HG03439 (cell line): ENCODE measurements around the gene VPS33A.
"Not testable (repeated sequence)": the region's sequence is repeated elsewhere in the genome, so short reads cannot be mapped to it uniquely, and the experiment has no call there.

ENCODE experiments used
- ATAC-seq: cut with Tn5 transposase; IDR thresholded peaks from one replicate; pipeline ENCODE4 v1.9.1; 2021; ENCODE audit warnings: mild to moderate bottlenecking, moderate library complexity; ENCODE audit not compliant: unreplicated experiment

VPS33A gene

GRCh38 chr12:122258462-122258861 lies 7.8 kb downstream of the VPS33A start:
- ATAC-seq: not testable (repeated sequence)

- ATAC-seq: no peak
Measured at GRCh38 chr12:122250536-122250935, 15.8 kb downstream of the VPS33A start.

- ATAC-seq: no peak
Measured at GRCh38 chr12:122250047-122250446, 16.2 kb downstream of the VPS33A start.

GRCh38 chr12:122245553-122245952 lies 20.7 kb downstream of the VPS33A start:
- no peak for ATAC-seq

- ATAC-seq: no peak
Measured at GRCh38 chr12:122244565-122245371, 21.5 kb downstream of the VPS33A start.

GRCh38 chr12:122243965-122244364 lies 22.3 kb downstream of the VPS33A start:
- no peak for ATAC-seq

- ATAC-seq: no peak
Measured at GRCh38 chr12:122238861-122239260, 27.4 kb downstream of the VPS33A start.

- ATAC-seq: no peak
Measured at GRCh38 chr12:122235741-122236140, 30.6 kb downstream of the VPS33A start.

GRCh38 chr12:122232691-122233090 lies 33.6 kb downstream of the VPS33A start:
- no peak for ATAC-seq

- no peak for ATAC-seq
Measured at GRCh38 chr12:122230798-122231197, 35.5 kb downstream of the VPS33A start.

GRCh38 chr12:122228092-122228491 lies 38.2 kb downstream of the VPS33A start:
- ATAC-seq: no peak

GRCh38 chr12:122227341-122227740 lies 39.0 kb downstream of the VPS33A start:
- no peak for ATAC-seq

GRCh38 chr12:122226366-122227125 lies 39.7 kb downstream of the VPS33A start:
- ATAC-seq: no peak

GRCh38 chr12:122225683-122226365 lies 40.5 kb downstream of the VPS33A start, which contains the start of gene DIABLO:
Gene DIABLO, minus strand, starts transcription at chr12:122226052. Its CDS starts 38 bp downstream, at chr12:122226014.
- peak; percentile 93 for ATAC-seq

- ATAC-seq: no peak
Measured at GRCh38 chr12:122216445-122216844, 49.8 kb downstream of the VPS33A start.

- ATAC-seq: no peak
Measured at GRCh38 chr12:122215771-122216170, 50.5 kb downstream of the VPS33A start.

- no peak for ATAC-seq
Measured at GRCh38 chr12:122208073-122208820, 58.0 kb downstream of the VPS33A start.

- ATAC-seq: no peak
Measured at GRCh38 chr12:122207391-122207790, 58.9 kb downstream of the VPS33A start.

GRCh38 chr12:122206976-122207375 lies 59.3 kb downstream of the VPS33A start:
- ATAC-seq: no peak

- ATAC-seq: no peak
Measured at GRCh38 chr12:122206111-122206881, 60.0 kb downstream of the VPS33A start.
